SIG-M5 (cell line): ENCODE results near the gene MTMR6.

Source experiments
- DNase-seq: peaks from one replicate; lab custom pipeline; 2025; lab: John Stamatoyannopoulos, UW

MTMR6 gene

DNA sequence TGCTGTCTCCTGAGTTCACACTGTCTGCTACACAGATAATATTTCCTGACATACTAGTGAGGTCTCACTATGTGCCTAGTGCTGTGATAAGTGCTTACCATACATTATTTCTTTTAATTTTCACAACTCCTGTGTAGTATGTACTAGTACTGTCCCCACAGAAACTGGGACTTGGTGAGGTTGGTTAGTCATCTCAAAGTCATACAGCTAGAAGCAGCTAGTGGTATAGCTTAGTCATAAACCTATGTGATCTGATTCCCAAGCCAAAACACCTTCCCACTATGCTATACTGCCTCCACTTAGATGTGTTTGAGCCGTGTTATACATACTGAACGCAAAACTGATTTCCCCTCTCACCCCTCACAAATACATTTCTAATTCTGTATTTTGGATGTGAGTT, 10.5 kb downstream of the MTMR6 start:
- no peak for DNase-seq

DNA sequence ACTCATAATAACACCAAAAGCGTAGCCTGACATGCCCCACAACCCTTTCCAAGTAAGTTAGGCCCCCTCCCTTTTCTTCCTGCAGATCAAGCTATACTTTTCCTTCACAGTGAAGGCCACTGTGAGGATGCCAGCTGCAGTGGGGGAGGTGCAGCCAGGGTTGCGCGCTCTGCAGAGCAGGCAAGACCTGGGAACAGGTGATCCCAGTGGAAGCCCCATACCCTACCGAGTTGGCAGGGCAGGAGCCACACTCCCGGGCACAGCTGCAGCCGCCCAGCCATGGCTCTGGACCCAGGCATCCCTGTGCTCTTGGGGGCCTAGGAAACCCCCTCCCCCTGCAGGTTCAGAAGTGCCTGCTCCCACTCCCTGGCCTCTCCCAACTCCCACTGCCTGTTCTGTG, 18.7 kb downstream of the MTMR6 start:
- no peak for DNase-seq

DNA sequence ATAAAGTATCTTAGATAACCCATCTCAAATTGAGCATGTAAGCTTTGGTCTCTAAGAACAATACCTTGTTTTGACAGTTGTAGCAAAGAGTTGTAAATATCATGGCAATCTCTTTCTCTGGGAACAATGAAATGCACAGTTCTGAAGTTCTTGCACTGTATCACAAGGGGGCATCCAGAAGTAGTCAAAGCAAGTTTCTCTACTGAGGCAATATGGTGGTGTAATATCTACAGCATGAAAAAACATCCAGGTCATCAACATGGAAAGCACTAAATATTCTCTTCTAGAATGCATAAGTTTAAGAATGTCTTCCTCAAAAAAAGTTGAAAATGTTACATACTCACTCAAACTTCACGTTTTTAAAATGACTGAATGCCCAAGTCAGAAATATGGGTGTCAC, 19.6 kb downstream of the MTMR6 start:
- no peak for DNase-seq

DNA sequence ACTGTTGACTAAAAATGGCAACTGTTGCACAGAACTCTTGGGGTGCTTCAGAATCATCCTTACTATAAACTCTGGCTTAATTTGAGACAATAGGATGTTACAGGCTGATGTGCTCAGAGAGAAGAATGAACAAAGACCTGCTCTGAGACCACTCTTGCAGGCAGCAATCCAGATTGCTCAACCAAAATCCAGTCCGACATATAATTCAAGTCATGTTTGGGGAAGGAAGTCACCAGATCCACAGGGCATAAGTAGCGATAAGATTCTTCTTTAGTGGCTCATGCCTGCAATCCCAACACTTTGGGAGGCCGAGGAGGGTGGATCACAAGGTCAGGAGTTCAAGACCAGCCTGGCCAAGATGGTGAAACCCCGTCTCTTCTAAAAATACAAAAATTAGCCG, 20.6 kb downstream of the MTMR6 start:
- DNase-seq: no peak

GRCh38 chr13:25262261-25262660, 25.0 kb downstream of the MTMR6 start:
- DNase-seq: no peak

GRCh38 chr13:25253702-25254101, 33.6 kb downstream of the MTMR6 start:
- no peak for DNase-seq

DNA sequence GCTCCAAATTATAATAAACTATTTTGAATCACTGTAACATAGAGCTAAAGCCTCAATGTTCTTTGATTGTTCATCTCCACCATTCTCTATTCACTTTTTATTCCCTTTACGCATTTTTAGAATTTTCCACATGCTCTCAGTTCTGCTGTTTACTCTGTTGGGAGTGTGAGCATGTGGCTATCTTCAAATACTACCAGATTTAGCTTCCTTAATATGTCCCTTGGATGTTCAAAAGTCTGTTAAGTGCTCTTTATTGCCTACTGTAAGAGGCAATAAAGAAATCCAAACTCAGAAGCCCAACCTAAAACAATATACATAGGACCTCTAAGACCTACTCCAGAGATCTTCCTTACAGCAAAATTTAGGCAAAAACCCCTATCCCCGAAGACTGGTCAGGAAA, 34.5 kb downstream of the MTMR6 start:
- DNase-seq: no peak

DNA sequence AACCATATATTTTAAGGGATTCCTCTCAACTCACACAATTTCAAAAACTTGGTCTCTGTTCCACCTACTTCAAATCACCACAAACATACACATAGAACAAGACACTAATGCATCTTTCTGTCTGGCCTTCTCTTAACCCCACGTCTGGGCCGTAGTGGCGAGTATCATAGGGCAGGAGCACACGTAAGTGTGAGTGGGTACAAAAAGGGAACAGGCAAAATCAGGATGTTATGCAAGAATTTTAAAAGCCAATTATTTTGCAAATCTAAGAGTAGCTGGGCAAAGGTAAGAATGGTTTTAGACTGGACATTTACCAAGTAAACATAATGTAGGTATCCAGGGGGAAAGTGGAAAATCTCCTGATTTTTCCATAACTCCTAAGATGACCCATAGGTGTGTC, 35.1 kb downstream of the MTMR6 start:
- DNase-seq: no peak

DNA sequence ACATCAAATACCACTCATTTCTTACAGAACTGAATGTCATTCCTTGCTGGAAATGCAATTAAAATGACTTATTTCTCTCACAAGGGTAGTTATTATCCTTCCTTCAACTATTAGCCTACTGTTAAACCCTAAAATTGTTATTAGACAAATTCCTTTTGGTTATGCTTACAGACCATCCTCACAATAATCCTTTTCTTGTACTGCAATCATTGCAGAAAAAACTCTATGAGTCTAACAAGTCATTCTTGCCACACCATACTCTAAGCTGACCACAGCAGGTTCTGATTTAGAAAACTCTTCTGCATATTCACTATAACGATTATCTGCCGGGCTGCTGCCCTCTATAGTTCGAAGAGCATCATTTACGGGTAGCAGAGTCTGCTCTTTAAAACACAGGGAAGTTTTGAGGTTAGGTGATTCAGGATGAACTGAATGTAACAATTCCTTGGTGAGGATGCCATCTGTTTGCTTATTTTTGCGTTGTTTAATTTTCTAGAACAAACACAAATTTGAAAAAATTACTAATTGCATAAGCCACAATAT, 38.2 kb downstream of the MTMR6 start:
- DNase-seq: peak; percentile 42

- DNase-seq: peak; percentile 46
These were observed 39.2 kb downstream of the MTMR6 start for GRCh38 chr13:25248071-25248470.

DNA sequence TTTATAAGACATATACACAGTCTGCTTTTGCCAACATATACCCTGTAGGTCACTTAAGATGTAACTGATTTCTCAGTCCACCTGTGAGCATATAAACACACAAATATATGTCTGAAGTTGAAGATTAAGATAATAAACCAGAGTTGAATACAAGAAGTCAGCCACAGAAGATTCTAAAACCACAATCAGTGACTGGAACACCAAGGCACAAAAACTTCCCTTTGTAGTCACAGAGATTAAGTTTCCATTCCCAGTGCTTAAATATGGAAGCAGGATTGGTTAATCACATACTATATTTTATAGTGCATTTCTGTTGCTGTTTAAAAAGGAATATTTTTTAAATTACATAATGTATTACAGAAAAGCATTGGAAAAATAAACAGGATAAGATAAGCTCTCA, 39.9 kb downstream of the MTMR6 start:
- no peak for DNase-seq

DNA sequence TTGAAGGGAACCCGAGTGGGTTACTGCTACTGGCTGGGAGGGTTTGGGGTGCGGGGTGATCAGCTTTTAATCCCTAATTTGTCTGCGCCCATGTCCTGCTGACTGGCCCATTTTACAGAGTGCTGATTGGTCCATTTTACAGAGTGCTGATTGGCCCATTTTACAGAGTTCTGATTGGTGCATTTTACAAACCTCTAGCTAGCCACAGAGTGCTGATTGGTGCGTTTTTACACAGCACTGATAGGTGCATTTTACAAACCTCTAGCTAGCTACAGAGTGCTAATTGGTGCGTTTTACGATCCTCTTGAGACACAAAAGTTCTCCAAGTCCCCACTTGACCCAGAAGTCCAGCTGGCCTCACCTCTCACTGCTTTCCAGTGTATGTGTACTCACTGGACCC, 43.2 kb downstream of the MTMR6 start:
- no peak for DNase-seq

- DNase-seq: no peak
These were observed 44.3 kb downstream of the MTMR6 start for GRCh38 chr13:25242956-25243355.

DNA sequence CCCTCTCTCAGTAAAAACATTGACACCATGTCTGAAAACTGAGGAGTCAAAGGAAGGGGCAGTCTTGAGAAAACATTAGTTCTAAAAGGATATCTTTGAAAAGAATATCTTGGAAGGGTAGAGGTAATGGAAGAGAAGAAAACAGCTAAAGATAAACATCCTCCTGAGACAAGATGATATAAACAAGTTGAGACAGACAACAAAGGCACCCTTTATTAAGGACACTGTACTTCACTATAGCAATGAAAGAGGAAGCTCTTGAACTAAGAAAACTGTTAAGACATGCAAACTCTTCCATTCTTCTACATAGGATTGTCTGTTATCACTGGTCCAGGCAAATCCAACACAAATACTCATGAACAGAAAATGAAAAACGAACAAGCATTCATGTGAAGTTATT, 46.3 kb downstream of the MTMR6 start:
- no peak for DNase-seq

- DNase-seq: no peak
These were observed 50.2 kb downstream of the MTMR6 start for GRCh38 chr13:25237083-25237482.

DNA sequence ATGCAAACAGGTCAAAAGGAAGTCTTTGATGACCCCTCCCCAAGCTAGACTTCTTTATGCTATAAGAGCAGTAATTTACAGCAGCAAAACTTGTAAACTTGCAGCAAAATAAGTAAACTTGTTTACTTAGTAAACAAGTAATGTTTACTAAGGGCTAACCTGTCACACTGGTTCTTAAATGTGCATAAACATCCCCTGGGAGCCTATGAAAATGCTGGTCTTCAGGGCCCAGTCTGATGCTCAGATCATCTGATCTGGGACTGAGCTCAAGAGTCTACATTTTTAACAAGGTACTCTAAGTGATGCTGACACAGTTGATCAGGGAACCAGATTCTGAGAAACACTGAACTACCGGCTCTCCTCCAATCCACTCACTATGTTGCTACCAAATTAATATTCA, 53.4 kb downstream of the MTMR6 start:
- no peak for DNase-seq

DNA sequence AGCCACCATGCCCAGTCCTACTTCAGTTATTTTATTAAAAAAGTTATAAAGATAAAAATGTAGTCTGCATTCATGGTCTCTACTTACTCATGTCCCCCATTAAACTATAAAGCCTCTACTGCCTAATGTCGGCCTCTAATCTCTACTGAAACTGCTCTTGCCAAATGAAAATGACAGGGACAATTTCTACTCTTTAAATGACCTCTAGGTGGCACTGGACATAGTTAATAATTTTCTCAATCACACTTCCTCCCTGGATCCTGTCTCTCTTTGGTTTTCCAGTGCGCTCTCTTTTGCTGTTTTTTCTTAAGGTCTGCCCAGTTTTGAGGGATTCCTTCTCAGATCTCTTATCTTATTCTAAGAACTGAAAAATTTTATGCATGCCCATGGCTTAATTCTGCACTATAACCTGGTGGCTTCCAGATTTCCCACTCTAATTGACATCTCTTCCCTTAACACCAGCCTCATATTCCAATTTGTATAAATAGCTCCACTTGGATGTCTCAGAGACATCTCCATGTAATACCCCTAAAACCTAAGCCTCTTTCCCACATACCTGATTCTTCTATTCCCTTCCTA, 54.3 kb downstream of the MTMR6 start:
- DNase-seq: no peak

DNA sequence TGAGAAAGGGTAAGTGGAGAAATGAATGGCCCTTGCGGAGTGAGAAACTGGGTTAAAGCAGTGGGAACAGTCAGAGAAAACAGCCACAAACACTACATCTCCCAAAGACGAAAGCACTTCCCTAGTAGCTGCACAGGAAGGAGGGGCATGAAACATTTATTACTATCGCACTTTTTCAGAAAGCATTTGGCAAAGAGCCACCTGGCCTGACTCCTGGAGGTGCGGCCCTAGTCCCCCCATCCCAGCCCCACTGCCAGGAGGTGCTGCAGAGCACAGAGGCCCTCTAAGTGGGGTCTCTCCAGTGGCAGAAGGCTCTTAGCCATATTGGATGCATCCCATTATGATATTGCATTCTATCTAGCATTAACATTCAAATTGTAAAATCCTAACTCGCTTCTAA, 55.8 kb downstream of the MTMR6 start:
- DNase-seq: no peak

GRCh38 chr13:25227690-25228089, 59.6 kb downstream of the MTMR6 start:
- DNase-seq: no peak

GRCh38 chr13:25225970-25226369, 61.3 kb downstream of the MTMR6 start:
- no peak for DNase-seq

- no peak for DNase-seq
These were observed 63.1 kb downstream of the MTMR6 start for GRCh38 chr13:25224151-25224550.

DNA sequence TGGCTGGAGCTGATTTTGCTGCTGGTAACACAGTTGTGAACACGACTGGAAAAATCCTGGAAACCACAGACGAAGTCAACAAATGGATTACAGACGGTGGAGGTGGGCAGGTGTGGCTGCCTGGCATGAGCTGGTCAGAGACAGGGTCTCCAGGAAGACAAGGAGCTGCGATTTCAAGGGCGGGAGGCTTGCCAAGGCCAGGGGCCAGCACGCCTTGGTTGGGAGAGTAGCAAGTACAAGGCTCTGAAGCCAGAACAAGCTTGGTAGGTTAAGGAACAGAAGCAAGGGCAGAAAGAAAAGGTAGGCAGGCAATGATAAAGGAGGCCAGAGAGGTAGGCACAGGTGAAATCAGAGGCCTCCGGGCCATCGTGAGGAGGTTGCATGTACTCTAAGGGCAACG, 64.5 kb downstream of the MTMR6 start:
- no peak for DNase-seq

DNA sequence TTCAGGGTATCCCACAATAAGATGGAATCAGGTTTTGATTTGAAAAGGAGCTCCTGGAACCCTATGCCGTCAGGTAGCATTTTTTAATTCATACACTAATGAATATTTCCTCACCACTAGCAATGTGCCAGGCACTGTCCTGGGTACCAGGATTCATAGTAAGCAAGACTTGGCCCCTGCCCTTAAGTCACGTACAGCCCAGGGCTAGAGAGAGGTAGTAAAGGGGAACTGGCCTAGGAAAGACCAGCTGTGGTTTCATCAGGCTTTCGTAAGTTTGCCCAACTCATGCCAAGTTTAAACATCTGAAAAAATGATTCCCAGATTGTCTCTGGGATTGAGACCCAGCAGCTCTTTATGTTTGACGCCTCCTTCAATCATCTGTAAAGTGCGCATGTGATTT, 69.3 kb downstream of the MTMR6 start:
- DNase-seq: no peak

GRCh38 chr13:25217023-25217885, 70.0 kb downstream of the MTMR6 start:
- no peak for DNase-seq
